Panc1 (cell line): Measurements from ENCODE around the gene GRK2. TPM values are rescaled to one million over a fixed set of nuclear protein-coding genes. Genes with fewer than 3 reads are reported as not detected.

ENCODE experiments used
- ATAC-seq: fragments of 200-7000 bp; cut with Tn5 transposase; 2 replicates; pipeline ENCODE4 v1.9.1; 2020; ENCODE audit warnings: mild to moderate bottlenecking, moderate library complexity
- BruUV-seq: library from RNA; stranded (reverse); fragments of 400-500 nt; replicated peaks from 2 replicates; lab custom pipeline; 2021; lab: Mats Ljungman, UMichigan
- CTCF ChIA-PET: fragments of 300-600 bp; sonication (Branson Sonifier 250); formaldehyde crosslinking; loops from one replicate; lab custom pipeline; 2022; ENCODE audit warnings: antibody characterized with exemption; lab: Charles Lee
- POLR2A ChIA-PET: fragments of 300-600 bp; sonication (Branson Sonifier 250); formaldehyde crosslinking; loops from one replicate; lab custom pipeline; 2022; ENCODE audit warnings: antibody characterized with exemption; lab: Charles Lee
- DNase-seq: peaks from one replicate; pipeline ENCODE4 v3.0.0-alpha.2; 2010; ENCODE audit warnings: low read depth, low spot score
- H3K27ac ChIP-seq: 2 replicates; pipeline ENCODE4 v1.5.1; 2011; ENCODE audit warnings: mild to moderate bottlenecking, low read length, inconsistent platforms
- H3K27me3 ChIP-seq: fragments of 200-500 bp; sonication (Bioruptor generic); 2 replicates; pipeline ENCODE4 v1.6.0; 2014; ENCODE audit warnings: low read length, inconsistent platforms; ENCODE audit not compliant: control insufficient read depth, insufficient read depth
- H3K36me3 ChIP-seq: fragments of 200-500 bp; sonication (Bioruptor generic); 2 replicates; pipeline ENCODE4 v1.5.1; 2014; ENCODE audit warnings: inconsistent platforms, mild to moderate bottlenecking, low read length, moderate library complexity; ENCODE audit not compliant: control insufficient read depth, insufficient read depth
- H3K4me1 ChIP-seq: 2 replicates; pipeline ENCODE4 v1.5.1; 2011; ENCODE audit warnings: inconsistent platforms, mild to moderate bottlenecking, low read length, moderate library complexity; ENCODE audit not compliant: control insufficient read depth, insufficient read depth
- H3K4me3 ChIP-seq, 2 experiments: 2 replicates each; pipeline ENCODE4 v1.5.1; 2011 to 2012; ENCODE audit warnings: low read depth in 2 of 2, low read length in 2 of 2, mild to moderate bottlenecking in 2 of 2, inconsistent platforms in 1 of 2, moderate library complexity in 1 of 2
- H3K9me3 ChIP-seq: fragments of 200-500 bp; sonication (Bioruptor generic); 2 replicates; pipeline ENCODE4 v1.5.1; 2014; ENCODE audit warnings: low read depth, mild to moderate bottlenecking, inconsistent platforms, low read length, moderate library complexity; ENCODE audit not compliant: control insufficient read depth, insufficient read depth
- POLR2AphosphoS5 ChIP-seq: IDR thresholded peaks from 2 replicates; pipeline ENCODE4 v1.6.1; 2012; ENCODE audit warnings: mild to moderate bottlenecking, low read depth, low read length, moderate library complexity
- SIN3A ChIP-seq: IDR thresholded peaks from 2 replicates; pipeline ENCODE4 v1.6.1; 2012; ENCODE audit warnings: low read depth, mild to moderate bottlenecking, low read length, moderate library complexity, borderline replicate concordance; ENCODE audit not compliant: insufficient read depth
- TCF7L2 ChIP-seq: IDR thresholded peaks from 2 replicates; pipeline ENCODE4 v1.6.1; 2011; ENCODE audit warnings: mild to moderate bottlenecking, low read depth, low read length, inconsistent platforms
- in situ Hi-C: cut with HindIII; loops from 2 replicates; pipeline ENCODE4 v1.10.0; 2016; ENCODE audit warnings: low sequenced_read_pairs, low pct_unique_long_range_greater_than_20kb
- intact Hi-C: fragments of 100-400 bp; cut with micrococcal nuclease; formaldehyde crosslinking; loops from one replicate; pipeline ENCODE4 v1.10.0; 2022; ENCODE audit not compliant: unreplicated experiment
- total RNA-seq: library from RNA; stranded (reverse); gene quantifications from one replicate; pipeline ENCODE4 v1.2.1, GENCODE V29; 2021; ENCODE audit not compliant: unreplicated experiment
- TF ChIP-seq, protein P1 (sequence below), 2 experiments: IDR thresholded peaks; 2 replicates each; pipeline ENCODE4 v1.6.1; 2011 to 2012; ENCODE audit warnings: low read depth in 2 of 2, control low read depth in 1 of 2, low read length in 1 of 2, mild to moderate bottlenecking in 1 of 2, moderate library complexity in 1 of 2; ENCODE audit not compliant: insufficient read depth in 1 of 2
- TF ChIP-seq, protein P2 (sequence below): fragments of 450-650 bp; IDR thresholded peaks from 2 replicates; pipeline ENCODE4 v1.5.1; 2017; ENCODE audit warnings: mild to moderate bottlenecking

Gene GRK2
- total RNA-seq, 1 experiment from 2014 or later, result 103 TPM

- CTCF ChIA-PET, result interaction anchor here (0.6 kb wide), 2 partner anchors 21 to 1033 kb away, joined by 3 read pairs; no protein-coding TSS in a partner anchor
- TF ChIP-seq SIN3A (no peak), POLR2AphosphoS5 (no peak), TCF7L2 (no peak)
- TF ChIP-seq, protein P1, sequence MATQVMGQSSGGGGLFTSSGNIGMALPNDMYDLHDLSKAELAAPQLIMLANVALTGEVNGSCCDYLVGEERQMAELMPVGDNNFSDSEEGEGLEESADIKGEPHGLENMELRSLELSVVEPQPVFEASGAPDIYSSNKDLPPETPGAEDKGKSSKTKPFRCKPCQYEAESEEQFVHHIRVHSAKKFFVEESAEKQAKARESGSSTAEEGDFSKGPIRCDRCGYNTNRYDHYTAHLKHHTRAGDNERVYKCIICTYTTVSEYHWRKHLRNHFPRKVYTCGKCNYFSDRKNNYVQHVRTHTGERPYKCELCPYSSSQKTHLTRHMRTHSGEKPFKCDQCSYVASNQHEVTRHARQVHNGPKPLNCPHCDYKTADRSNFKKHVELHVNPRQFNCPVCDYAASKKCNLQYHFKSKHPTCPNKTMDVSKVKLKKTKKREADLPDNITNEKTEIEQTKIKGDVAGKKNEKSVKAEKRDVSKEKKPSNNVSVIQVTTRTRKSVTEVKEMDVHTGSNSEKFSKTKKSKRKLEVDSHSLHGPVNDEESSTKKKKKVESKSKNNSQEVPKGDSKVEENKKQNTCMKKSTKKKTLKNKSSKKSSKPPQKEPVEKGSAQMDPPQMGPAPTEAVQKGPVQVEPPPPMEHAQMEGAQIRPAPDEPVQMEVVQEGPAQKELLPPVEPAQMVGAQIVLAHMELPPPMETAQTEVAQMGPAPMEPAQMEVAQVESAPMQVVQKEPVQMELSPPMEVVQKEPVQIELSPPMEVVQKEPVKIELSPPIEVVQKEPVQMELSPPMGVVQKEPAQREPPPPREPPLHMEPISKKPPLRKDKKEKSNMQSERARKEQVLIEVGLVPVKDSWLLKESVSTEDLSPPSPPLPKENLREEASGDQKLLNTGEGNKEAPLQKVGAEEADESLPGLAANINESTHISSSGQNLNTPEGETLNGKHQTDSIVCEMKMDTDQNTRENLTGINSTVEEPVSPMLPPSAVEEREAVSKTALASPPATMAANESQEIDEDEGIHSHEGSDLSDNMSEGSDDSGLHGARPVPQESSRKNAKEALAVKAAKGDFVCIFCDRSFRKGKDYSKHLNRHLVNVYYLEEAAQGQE (IDR thresholded peaks at IDR 0.05; ENCODE audit: insufficient read depth in 1 of 2, low read depth in 2 of 2, low read length in 1 of 2), result no peak
- TF ChIP-seq, protein P2, sequence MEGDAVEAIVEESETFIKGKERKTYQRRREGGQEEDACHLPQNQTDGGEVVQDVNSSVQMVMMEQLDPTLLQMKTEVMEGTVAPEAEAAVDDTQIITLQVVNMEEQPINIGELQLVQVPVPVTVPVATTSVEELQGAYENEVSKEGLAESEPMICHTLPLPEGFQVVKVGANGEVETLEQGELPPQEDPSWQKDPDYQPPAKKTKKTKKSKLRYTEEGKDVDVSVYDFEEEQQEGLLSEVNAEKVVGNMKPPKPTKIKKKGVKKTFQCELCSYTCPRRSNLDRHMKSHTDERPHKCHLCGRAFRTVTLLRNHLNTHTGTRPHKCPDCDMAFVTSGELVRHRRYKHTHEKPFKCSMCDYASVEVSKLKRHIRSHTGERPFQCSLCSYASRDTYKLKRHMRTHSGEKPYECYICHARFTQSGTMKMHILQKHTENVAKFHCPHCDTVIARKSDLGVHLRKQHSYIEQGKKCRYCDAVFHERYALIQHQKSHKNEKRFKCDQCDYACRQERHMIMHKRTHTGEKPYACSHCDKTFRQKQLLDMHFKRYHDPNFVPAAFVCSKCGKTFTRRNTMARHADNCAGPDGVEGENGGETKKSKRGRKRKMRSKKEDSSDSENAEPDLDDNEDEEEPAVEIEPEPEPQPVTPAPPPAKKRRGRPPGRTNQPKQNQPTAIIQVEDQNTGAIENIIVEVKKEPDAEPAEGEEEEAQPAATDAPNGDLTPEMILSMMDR, result no peak
- intact Hi-C loops (loop anchor here (10.0 kb wide), 1 partner anchor 216 kb away; no protein-coding TSS in a partner anchor), in situ Hi-C loops (no loop called here)
- Histone ChIP-seq H3K27ac (no peak overlapping the region), H3K27me3 (no peaks in the 10 kb centered on the region), H3K9me3 (no peaks in the 10 kb centered on the region), H3K36me3 (no peaks in the 10 kb centered on the region), H3K4me1 (no peaks in the 10 kb centered on the region), H3K4me3 (no peak overlapping the region)
- POLR2A ChIA-PET, result no interaction called here
- no peak for ATAC-seq
- no TSS peak for BruUV-seq
- DNase-seq, result no peak
Observed at GRCh38 chr11:67310246-67311050, 44.2 kb downstream of the GRK2 start.

GRCh38 chr11:67311051-67311555 is 44.8 kb downstream of the GRK2 start:
- intact Hi-C loops (loop anchor here (10.0 kb wide), 1 partner anchor 216 kb away; no protein-coding TSS in a partner anchor), in situ Hi-C loops (no loop called here)
- no peaks in the 10 kb centered on the region for H3K4me1 ChIP-seq
- no peaks in the 10 kb centered on the region for H3K27me3 ChIP-seq
- no peak overlapping the region for H3K27ac ChIP-seq
- ChIA-PET POLR2A (no interaction called here), CTCF (no interaction called here)
- no TSS peak for BruUV-seq
- H3K4me3 ChIP-seq, result no peak overlapping the region
- H3K9me3 ChIP-seq, result no peaks in the 10 kb centered on the region
- ATAC-seq, result no peak
- no peaks in the 10 kb centered on the region for H3K36me3 ChIP-seq
- DNase-seq, result no peak
- TF ChIP-seq TCF7L2 (no peak), SIN3A (no peak)
